HEK293 (cell line): ENCODE data around the gene ELOVL1.

Experiments
- CTCF ChIA-PET: fragments of 350-600 bp; formaldehyde crosslinking; extraction: SDS; loops from one replicate; lab custom pipeline; 2021; ENCODE audit warnings: antibody characterized with exemption; lab: Yijun Ruan, JAX
- POLR2A ChIA-PET: fragments of 300-600 bp; formaldehyde crosslinking; extraction: SDS; loops from one replicate; lab custom pipeline; 2020; ENCODE audit warnings: antibody characterized with exemption, inconsistent platforms; lab: Yijun Ruan, JAX
- H3K27ac ChIP-seq: fragments of 200-500 bp; sonication (Bioruptor generic); 2 replicates; pipeline ENCODE4 v1.5.1; 2014; ENCODE audit warnings: low read depth, low read length, control low read depth, inconsistent platforms; ENCODE audit errors: extremely low read depth
- H3K36me3 ChIP-seq, 2 experiments: fragments of 200-500 bp in 1 of 2; sonication (Bioruptor generic) in 1 of 2; 1 replicate in 1 of 2; 2 replicates in 1 of 2; pipeline ENCODE4 v1.5.1; 2014 to 2017; ENCODE audit warnings: inconsistent platforms in 2 of 2, low read length in 2 of 2; ENCODE audit not compliant: control insufficient read depth in 2 of 2, insufficient read depth in 1 of 2
- H3K4me1 ChIP-seq: fragments of 200-500 bp; sonication (Bioruptor generic); 2 replicates; pipeline ENCODE4 v1.5.1; 2014; ENCODE audit warnings: mild to moderate bottlenecking, low read length, inconsistent platforms; ENCODE audit not compliant: control insufficient read depth, insufficient read depth
- H3K4me3 ChIP-seq: 2 replicates; pipeline ENCODE4 v1.5.1; 2011; ENCODE audit warnings: low read depth, mild to moderate bottlenecking, control low read depth, low read length, moderate library complexity
- H3K9me3 ChIP-seq: fragments of 200-500 bp; sonication (Bioruptor generic); 2 replicates; pipeline ENCODE4 v1.5.1; 2014; ENCODE audit warnings: low read depth, low read length, inconsistent platforms; ENCODE audit not compliant: control insufficient read depth, insufficient read depth
- BCL11A ChIP-seq: fragments of 450-650 bp; formaldehyde crosslinking; IDR thresholded peaks from 2 replicates; pipeline ENCODE4 v1.5.1; 2016; ENCODE audit warnings: low read depth, missing biosample characterization, missing genetic modification characterization
- INSM2 ChIP-seq: fragments of 450-650 bp; formaldehyde crosslinking; IDR thresholded peaks from 2 replicates; pipeline ENCODE4 v1.5.1; 2016; ENCODE audit warnings: missing biosample characterization, missing genetic modification characterization
- YY1 ChIP-seq: fragments of 450-650 bp; formaldehyde crosslinking; IDR thresholded peaks from 2 replicates; pipeline ENCODE4 v1.5.1; 2018; ENCODE audit warnings: missing biosample characterization, missing genetic modification characterization
- ZNF391 ChIP-seq: fragments of 450-650 bp; formaldehyde crosslinking; IDR thresholded peaks from 2 replicates; pipeline ENCODE4 v1.5.1; 2016; ENCODE audit warnings: low read depth, missing biosample characterization, missing genetic modification characterization, borderline replicate concordance
- ZNF621 ChIP-seq: fragments of 450-650 bp; formaldehyde crosslinking; IDR thresholded peaks from 2 replicates; pipeline ENCODE4 v1.5.1; 2017; ENCODE audit warnings: missing biosample characterization, missing genetic modification characterization
- ZNF670 ChIP-seq: fragments of 450-650 bp; formaldehyde crosslinking; IDR thresholded peaks from 2 replicates; pipeline ENCODE4 v1.5.1; 2016; ENCODE audit warnings: missing biosample characterization, missing genetic modification characterization, low read depth
- ZNF704 ChIP-seq: fragments of 450-650 bp; formaldehyde crosslinking; IDR thresholded peaks from 2 replicates; pipeline ENCODE4 v1.5.1; 2016; ENCODE audit warnings: missing biosample characterization, missing genetic modification characterization
- ZNF785 ChIP-seq: fragments of 450-650 bp; formaldehyde crosslinking; IDR thresholded peaks from 2 replicates; pipeline ENCODE4 v1.5.1; 2016; ENCODE audit warnings: missing biosample characterization, missing genetic modification characterization
- ZNF792 ChIP-seq: fragments of 450-650 bp; formaldehyde crosslinking; IDR thresholded peaks from 2 replicates; pipeline ENCODE4 v1.5.1; 2016; ENCODE audit warnings: missing biosample characterization, missing genetic modification characterization
- ZNF837 ChIP-seq: fragments of 450-650 bp; formaldehyde crosslinking; IDR thresholded peaks from 2 replicates; pipeline ENCODE4 v1.5.1; 2016; ENCODE audit warnings: missing biosample characterization, missing genetic modification characterization
- ZSCAN16 ChIP-seq: fragments of 450-650 bp; formaldehyde crosslinking; IDR thresholded peaks from 2 replicates; pipeline ENCODE4 v1.5.1; 2016; ENCODE audit warnings: missing biosample characterization, missing genetic modification characterization
- ZSCAN23 ChIP-seq: fragments of 450-650 bp; formaldehyde crosslinking; IDR thresholded peaks from 2 replicates; pipeline ENCODE4 v1.5.1; 2016; ENCODE audit warnings: missing biosample characterization, missing genetic modification characterization
- TF ChIP-seq, protein P1 (sequence below): fragments of 450-650 bp; IDR thresholded peaks from 2 replicates; pipeline ENCODE4 v1.5.1; 2018; ENCODE audit warnings: missing biosample characterization, missing genetic modification characterization
- TF ChIP-seq, protein P2 (sequence below): fragments of 450-650 bp; formaldehyde crosslinking; IDR thresholded peaks from 2 replicates; pipeline ENCODE4 v1.5.1; 2016; ENCODE audit warnings: missing biosample characterization, missing genetic modification characterization
- TF ChIP-seq, protein P3 (sequence below): fragments of 450-650 bp; formaldehyde crosslinking; IDR thresholded peaks from 2 replicates; pipeline ENCODE4 v1.5.1; 2016; ENCODE audit warnings: missing biosample characterization, missing genetic modification characterization, borderline replicate concordance
- TF ChIP-seq, protein P4 (sequence below): fragments of 450-650 bp; formaldehyde crosslinking; IDR thresholded peaks from 2 replicates; pipeline ENCODE4 v1.5.1; 2016; ENCODE audit warnings: missing biosample characterization, missing genetic modification characterization

Gene ELOVL1

DNA sequence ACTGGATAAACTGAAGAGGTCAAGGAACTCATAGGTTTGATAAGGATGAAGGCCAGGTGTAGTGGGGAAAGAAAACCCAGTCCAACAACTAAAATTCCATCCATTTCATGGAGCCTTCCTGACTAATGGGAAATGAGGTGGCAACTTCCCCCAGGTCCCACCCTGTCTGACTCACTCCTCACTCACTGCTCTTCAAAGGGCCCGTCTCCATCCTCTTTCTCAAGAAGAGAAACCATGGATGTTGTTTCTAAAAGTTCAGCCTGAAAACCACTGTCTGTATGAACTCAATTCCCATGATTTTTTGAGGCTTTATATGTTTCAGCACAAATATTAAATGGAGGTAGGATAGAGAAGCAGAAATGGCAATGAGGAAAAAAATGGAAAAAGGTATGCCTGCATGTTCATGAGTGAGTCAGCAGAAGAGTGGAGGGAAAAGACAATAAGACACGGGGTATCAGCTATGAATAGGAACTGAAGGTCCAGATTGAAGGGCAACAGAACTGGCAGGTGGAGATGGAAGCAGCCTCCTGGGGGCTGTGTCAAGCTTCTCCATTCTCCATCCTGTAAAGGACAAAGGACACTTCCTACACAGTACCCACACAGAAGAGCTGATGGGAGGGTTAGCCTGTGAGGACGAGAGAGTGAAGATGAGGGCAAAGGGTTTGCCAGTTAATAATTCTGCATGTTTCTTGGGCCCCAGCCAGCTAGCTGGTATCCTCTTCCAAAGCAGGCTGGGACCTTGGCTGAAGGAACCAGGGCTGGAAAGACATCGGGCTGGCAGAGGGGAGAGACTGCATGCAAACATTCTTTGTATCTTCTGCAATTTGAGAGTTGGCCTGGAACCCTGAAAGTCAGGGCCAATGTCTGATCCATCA is 5.5 kb upstream of the ELOVL1 start:
- Histone ChIP-seq H3K4me3 (no peak overlapping the region), H3K27ac (no peak overlapping the region), H3K36me3 (no peaks in the 10 kb centered on the region), H3K4me1 (peaks cover 5% of the 10 kb centered on the region; the same call in 1 of the 2 replicates), H3K9me3 (no peaks in the 10 kb centered on the region)
- ChIA-PET CTCF (no interaction called here), POLR2A (interaction anchor here (1.1 to 3.6 kb wide), 2 partner anchors 15 to 16 kb away, joined by 3 to 10 read pairs; partner anchors contain the start of genes CDC20, MED8 and SZT2)
- no peak for TF ChIP-seq INSM2 (tag by site-specific recombination)
- TF ChIP-seq, protein P1, sequence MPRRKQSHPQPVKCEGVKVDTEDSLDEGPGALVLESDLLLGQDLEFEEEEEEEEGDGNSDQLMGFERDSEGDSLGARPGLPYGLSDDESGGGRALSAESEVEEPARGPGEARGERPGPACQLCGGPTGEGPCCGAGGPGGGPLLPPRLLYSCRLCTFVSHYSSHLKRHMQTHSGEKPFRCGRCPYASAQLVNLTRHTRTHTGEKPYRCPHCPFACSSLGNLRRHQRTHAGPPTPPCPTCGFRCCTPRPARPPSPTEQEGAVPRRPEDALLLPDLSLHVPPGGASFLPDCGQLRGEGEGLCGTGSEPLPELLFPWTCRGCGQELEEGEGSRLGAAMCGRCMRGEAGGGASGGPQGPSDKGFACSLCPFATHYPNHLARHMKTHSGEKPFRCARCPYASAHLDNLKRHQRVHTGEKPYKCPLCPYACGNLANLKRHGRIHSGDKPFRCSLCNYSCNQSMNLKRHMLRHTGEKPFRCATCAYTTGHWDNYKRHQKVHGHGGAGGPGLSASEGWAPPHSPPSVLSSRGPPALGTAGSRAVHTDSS (tag by site-specific recombination), result no peak
- TF ChIP-seq YY1 (tag by site-specific recombination), result no peak
- no peak for TF ChIP-seq ZSCAN16 (tag by site-specific recombination)
- no peak for TF ChIP-seq ZSCAN23 (tag by site-specific recombination)
- no peak for TF ChIP-seq ZNF391 (tag by site-specific recombination)
- TF ChIP-seq ZNF785 (tag by site-specific recombination), result no peak
- TF ChIP-seq, protein P2, sequence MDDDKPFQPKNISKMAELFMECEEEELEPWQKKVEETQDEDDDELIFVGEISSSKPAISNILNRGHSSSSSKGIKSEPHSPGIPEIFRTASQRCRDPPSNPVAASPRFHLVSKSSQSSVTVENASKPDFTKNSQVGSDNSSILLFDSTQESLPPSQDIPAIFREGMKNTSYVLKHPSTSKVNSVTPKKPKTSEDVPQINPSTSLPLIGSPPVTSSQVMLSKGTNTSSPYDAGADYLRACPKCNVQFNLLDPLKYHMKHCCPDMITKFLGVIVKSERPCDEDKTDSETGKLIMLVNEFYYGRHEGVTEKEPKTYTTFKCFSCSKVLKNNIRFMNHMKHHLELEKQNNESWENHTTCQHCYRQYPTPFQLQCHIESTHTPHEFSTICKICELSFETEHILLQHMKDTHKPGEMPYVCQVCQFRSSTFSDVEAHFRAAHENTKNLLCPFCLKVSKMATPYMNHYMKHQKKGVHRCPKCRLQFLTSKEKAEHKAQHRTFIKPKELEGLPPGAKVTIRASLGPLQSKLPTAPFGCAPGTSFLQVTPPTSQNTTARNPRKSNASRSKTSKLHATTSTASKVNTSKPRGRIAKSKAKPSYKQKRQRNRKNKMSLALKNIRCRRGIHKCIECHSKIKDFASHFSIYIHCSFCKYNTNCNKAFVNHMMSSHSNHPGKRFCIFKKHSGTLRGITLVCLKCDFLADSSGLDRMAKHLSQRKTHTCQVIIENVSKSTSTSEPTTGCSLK (tag by site-specific recombination), result no peak
- no peak for TF ChIP-seq ZNF792 (tag by site-specific recombination)
- TF ChIP-seq ZNF704 (tag by site-specific recombination), result no peak
- TF ChIP-seq, protein P3, sequence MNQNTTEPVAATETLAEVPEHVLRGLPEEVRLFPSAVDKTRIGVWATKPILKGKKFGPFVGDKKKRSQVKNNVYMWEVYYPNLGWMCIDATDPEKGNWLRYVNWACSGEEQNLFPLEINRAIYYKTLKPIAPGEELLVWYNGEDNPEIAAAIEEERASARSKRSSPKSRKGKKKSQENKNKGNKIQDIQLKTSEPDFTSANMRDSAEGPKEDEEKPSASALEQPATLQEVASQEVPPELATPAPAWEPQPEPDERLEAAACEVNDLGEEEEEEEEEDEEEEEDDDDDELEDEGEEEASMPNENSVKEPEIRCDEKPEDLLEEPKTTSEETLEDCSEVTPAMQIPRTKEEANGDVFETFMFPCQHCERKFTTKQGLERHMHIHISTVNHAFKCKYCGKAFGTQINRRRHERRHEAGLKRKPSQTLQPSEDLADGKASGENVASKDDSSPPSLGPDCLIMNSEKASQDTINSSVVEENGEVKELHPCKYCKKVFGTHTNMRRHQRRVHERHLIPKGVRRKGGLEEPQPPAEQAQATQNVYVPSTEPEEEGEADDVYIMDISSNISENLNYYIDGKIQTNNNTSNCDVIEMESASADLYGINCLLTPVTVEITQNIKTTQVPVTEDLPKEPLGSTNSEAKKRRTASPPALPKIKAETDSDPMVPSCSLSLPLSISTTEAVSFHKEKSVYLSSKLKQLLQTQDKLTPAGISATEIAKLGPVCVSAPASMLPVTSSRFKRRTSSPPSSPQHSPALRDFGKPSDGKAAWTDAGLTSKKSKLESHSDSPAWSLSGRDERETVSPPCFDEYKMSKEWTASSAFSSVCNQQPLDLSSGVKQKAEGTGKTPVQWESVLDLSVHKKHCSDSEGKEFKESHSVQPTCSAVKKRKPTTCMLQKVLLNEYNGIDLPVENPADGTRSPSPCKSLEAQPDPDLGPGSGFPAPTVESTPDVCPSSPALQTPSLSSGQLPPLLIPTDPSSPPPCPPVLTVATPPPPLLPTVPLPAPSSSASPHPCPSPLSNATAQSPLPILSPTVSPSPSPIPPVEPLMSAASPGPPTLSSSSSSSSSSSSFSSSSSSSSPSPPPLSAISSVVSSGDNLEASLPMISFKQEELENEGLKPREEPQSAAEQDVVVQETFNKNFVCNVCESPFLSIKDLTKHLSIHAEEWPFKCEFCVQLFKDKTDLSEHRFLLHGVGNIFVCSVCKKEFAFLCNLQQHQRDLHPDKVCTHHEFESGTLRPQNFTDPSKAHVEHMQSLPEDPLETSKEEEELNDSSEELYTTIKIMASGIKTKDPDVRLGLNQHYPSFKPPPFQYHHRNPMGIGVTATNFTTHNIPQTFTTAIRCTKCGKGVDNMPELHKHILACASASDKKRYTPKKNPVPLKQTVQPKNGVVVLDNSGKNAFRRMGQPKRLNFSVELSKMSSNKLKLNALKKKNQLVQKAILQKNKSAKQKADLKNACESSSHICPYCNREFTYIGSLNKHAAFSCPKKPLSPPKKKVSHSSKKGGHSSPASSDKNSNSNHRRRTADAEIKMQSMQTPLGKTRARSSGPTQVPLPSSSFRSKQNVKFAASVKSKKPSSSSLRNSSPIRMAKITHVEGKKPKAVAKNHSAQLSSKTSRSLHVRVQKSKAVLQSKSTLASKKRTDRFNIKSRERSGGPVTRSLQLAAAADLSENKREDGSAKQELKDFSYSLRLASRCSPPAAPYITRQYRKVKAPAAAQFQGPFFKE (tag by site-specific recombination), result no peak
- no peak for TF ChIP-seq BCL11A (tag by site-specific recombination)
- TF ChIP-seq ZNF621 (tag by site-specific recombination), result no peak
- TF ChIP-seq ZNF837 (tag by site-specific recombination), result no peak
- TF ChIP-seq ZNF670 (tag by site-specific recombination), result no peak
- TF ChIP-seq, protein P4, sequence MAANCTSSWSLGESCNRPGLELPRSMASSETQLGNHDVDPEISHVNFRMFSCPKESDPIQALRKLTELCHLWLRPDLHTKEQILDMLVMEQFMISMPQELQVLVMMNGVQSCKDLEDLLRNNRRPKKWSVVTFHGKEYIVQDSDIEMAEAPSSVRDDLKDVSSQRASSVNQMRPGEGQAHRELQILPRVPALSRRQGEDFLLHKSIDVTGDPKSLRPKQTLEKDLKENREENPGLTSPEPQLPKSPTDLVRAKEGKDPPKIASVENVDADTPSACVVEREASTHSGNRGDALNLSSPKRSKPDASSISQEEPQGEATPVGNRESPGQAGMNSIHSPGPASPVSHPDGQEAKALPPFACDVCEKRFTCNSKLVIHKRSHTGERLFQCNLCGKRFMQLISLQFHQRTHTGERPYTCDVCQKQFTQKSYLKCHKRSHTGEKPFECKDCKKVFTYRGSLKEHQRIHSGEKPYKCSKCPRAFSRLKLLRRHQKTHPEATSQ, result no peak
